ENCODE data around the gene PIK3C2G.

DNA sequence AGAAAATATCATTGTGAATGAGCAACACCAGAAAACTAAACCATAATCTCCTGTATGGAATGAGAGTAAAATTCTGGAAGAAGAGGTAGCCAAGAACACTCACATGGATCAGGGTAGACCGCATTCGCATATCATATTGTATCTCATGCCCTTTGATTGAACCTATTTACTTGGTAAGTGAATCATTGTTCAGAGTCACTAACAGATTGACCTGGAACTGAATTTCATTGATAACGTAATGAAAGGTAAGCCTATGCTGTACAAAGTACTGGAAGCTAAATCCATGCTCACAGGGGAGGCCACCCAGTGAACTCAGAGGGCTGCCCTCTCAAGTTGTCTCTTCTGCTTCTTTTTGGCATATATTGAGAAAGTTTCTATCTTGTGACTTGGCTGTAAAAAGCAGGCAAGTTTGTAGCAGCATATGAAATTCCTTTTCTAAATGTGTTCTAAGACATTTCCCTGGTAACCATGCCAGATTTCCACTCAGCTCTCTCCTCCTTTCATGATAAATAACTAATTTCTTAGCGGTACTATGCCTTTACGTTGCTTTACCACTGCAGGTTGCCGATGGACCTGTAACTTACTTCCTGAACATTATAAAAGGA lies 385.1 kb downstream of the PIK3C2G start:
- TF ChIP-seq, protein P1, sequence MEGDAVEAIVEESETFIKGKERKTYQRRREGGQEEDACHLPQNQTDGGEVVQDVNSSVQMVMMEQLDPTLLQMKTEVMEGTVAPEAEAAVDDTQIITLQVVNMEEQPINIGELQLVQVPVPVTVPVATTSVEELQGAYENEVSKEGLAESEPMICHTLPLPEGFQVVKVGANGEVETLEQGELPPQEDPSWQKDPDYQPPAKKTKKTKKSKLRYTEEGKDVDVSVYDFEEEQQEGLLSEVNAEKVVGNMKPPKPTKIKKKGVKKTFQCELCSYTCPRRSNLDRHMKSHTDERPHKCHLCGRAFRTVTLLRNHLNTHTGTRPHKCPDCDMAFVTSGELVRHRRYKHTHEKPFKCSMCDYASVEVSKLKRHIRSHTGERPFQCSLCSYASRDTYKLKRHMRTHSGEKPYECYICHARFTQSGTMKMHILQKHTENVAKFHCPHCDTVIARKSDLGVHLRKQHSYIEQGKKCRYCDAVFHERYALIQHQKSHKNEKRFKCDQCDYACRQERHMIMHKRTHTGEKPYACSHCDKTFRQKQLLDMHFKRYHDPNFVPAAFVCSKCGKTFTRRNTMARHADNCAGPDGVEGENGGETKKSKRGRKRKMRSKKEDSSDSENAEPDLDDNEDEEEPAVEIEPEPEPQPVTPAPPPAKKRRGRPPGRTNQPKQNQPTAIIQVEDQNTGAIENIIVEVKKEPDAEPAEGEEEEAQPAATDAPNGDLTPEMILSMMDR (IDR thresholded peaks at IDR 0.05; ENCODE audit: insufficient read depth, low read length), result no peak
- TF ChIP-seq POLR2AphosphoS5 (IDR thresholded peaks at IDR 0.05; ENCODE audit: low read depth) (no peak), GABPA (IDR thresholded peaks at IDR 0.05; ENCODE audit: low read depth) (no peak)

Measured in HL-60 (cell line).